NCI-H1417 treated with DMSO at 0.1 percent for 48 hours (cell line): ENCODE measurements around the gene HOXA5.

Source experiments
- DNase-seq: peaks from one replicate; lab custom pipeline; 2025; lab: John Stamatoyannopoulos, UW

Gene HOXA5

GRCh38 chr7:27148031-27148755 is 4.7 kb upstream of the HOXA5 start:
- no peak for DNase-seq

GRCh38 chr7:27147199-27148030 is 3.9 kb upstream of the HOXA5 start, which contains the start of gene HOXA6:
Gene HOXA6, minus strand, starts transcription at chr7:27147774. Its CDS starts 25 bp downstream, at chr7:27147749.
- no peak for DNase-seq

GRCh38 chr7:27146491-27147198 is 3.2 kb upstream of the HOXA5 start:
- DNase-seq, result no peak

GRCh38 chr7:27145914-27146412 is 2.5 kb upstream of the HOXA5 start:
- no peak for DNase-seq

GRCh38 chr7:27145165-27145913 is 1.9 kb upstream of the HOXA5 start:
- no peak for DNase-seq

GRCh38 chr7:27144781-27145164 is 1.3 kb upstream of the HOXA5 start:
- DNase-seq, result no peak

GRCh38 chr7:27143950-27144780 is 684 bp upstream of the HOXA5 start:
- no peak for DNase-seq

GRCh38 chr7:27142580-27143022 is 880 bp downstream of the HOXA5 start:
- no peak for DNase-seq

- DNase-seq, result no peak
Observed at GRCh38 chr7:27141923-27142579, 1.4 kb downstream of the HOXA5 start.

- DNase-seq, result no peak
Observed at GRCh38 chr7:27141137-27141922, 2.2 kb downstream of the HOXA5 start.

GRCh38 chr7:27140126-27140857 is 3.2 kb downstream of the HOXA5 start:
- no peak for DNase-seq

- DNase-seq, result no peak
Observed at GRCh38 chr7:27139334-27140125, 4.0 kb downstream of the HOXA5 start.

- DNase-seq, result no peak
Observed at GRCh38 chr7:27138985-27139333, 4.5 kb downstream of the HOXA5 start.

- DNase-seq, result no peak
Observed at GRCh38 chr7:27138472-27138871, 5.0 kb downstream of the HOXA5 start.

- no peak for DNase-seq
Observed at GRCh38 chr7:27137640-27138315, 5.7 kb downstream of the HOXA5 start.

- no peak for DNase-seq
Observed at GRCh38 chr7:27134392-27134791, 9.1 kb downstream of the HOXA5 start.
